HepG2 (cell line): Measurements from ENCODE around the gene DDRGK1. TPM values are rescaled to one million over a fixed set of nuclear protein-coding genes. Genes with fewer than 3 reads are reported as not detected.

Experiments used
- AHR ChIP-seq: IDR thresholded peaks from 2 replicates; pipeline ENCODE4 v1.6.1; 2018; ENCODE audit warnings: missing genetic modification reagents, missing compliant biosample characterization
- CBX1 ChIP-seq: IDR thresholded peaks from one replicate; pipeline ENCODE4 v1.6.1; 2016; ENCODE audit warnings: antibody characterized with exemption, low read depth
- CREB1 ChIP-seq, 2 experiments: fragments of 450-650 bp in 1 of 2; IDR thresholded peaks; 2 replicates each; pipeline ENCODE4 v1.6.1; 2016 to 2017; ENCODE audit warnings: control low read depth in 1 of 2, mild to moderate bottlenecking in 1 of 2, missing compliant biosample characterization in 1 of 2, missing genetic modification characterization in 1 of 2
- FIP1L1 ChIP-seq: fragments of 200-400 bp; formaldehyde crosslinking; IDR thresholded peaks from 2 replicates; pipeline ENCODE4 v1.6.1; 2018; ENCODE audit warnings: low read depth, mild to moderate bottlenecking, low read length, moderate library complexity, borderline replicate concordance; ENCODE audit not compliant: insufficient read depth
- PCBP2 ChIP-seq: fragments of 200-400 bp; formaldehyde crosslinking; optimal IDR thresholded peaks from 2 replicates; pipeline ENCODE3; 2018; ENCODE audit warnings: low read length, low read depth; ENCODE audit not compliant: poor library complexity, severe bottlenecking
- SALL1 ChIP-seq: sonication (generic); formaldehyde crosslinking; IDR thresholded peaks from 2 replicates; pipeline ENCODE4 v1.8.0; 2022; ENCODE audit warnings: mild to moderate bottlenecking, missing genetic modification reagents
- TOPORS ChIP-seq: sonication (generic); formaldehyde crosslinking; IDR thresholded peaks from 2 replicates; pipeline ENCODE4 v1.8.0; 2023; ENCODE audit warnings: mild to moderate bottlenecking, missing genetic modification reagents
- ZNF143 ChIP-seq: sonication (generic); formaldehyde crosslinking; IDR thresholded peaks from 2 replicates; pipeline ENCODE4 v1.4.0; 2020; ENCODE audit warnings: missing genetic modification reagents
- ZNF260 ChIP-seq: sonication (generic); formaldehyde crosslinking; IDR thresholded peaks from 2 replicates; pipeline ENCODE4 v1.4.0; 2020; ENCODE audit warnings: missing genetic modification reagents, low read depth, mild to moderate bottlenecking, borderline replicate concordance
- ZNF572 ChIP-seq: sonication (generic); formaldehyde crosslinking; IDR thresholded peaks from 2 replicates; pipeline ENCODE4 v1.5.1; 2020; ENCODE audit warnings: mild to moderate bottlenecking, missing genetic modification reagents
- polyA plus RNA-seq, 8 experiments: library from polyadenylated mRNA; depleted of rRNA in 3 of 8; stranded (reverse) in 7 of 8; unstranded in 1 of 8; fragments of >200 nt; fragmentation: Illumina TruSeq in 4 of 8; extraction: Trizol in 4 of 8; gene quantifications; 2 replicates each; pipeline versions ENCODE4 v1.2.1 to v1.2.3, GENCODE V29; 2011 to 2016; ENCODE audit warnings: low read depth in 4 of 8, missing spikeins in 1 of 8, mixed read lengths in 1 of 8; ENCODE audit not compliant: insufficient read depth in 1 of 8
- total RNA-seq, 5 experiments: library from RNA; depleted of rRNA; stranded (reverse); fragments of >200 nt; fragmentation: Illumina TruSeq; extraction: Trizol; gene quantifications; 2 replicates each; pipeline ENCODE4 v1.2.3, GENCODE V29; 2016; ENCODE audit warnings: low read depth in 1 of 5
- TF ChIP-seq, protein P1 (sequence below): sonication (generic); formaldehyde crosslinking; IDR thresholded peaks from 2 replicates; pipeline ENCODE4 v1.5.1; 2020; ENCODE audit warnings: mild to moderate bottlenecking, missing genetic modification reagents
- TF ChIP-seq, protein P2 (sequence below): sonication (generic); formaldehyde crosslinking; IDR thresholded peaks from 2 replicates; pipeline ENCODE4 v1.5.0; 2020; ENCODE audit warnings: missing genetic modification reagents
- TF ChIP-seq, protein P3 (sequence below): sonication (generic); formaldehyde crosslinking; IDR thresholded peaks from 2 replicates; pipeline ENCODE4 v1.5.1; 2020; ENCODE audit warnings: mild to moderate bottlenecking, missing genetic modification reagents, moderate library complexity
- TF ChIP-seq, protein P4 (sequence below): fragments of 450-650 bp; IDR thresholded peaks from 2 replicates; pipeline ENCODE4 v1.6.1; 2016
- TF ChIP-seq, protein P5 (sequence below): IDR thresholded peaks from 2 replicates; pipeline ENCODE4 v1.6.1; 2012; ENCODE audit warnings: low read length, improper control_type of control experiment

The DDRGK1 gene
- total and polyA plus RNA-seq, 2 of the 13 experiments (the other 11 are each of a cell fraction or from before 2014, with no cell fraction given): 96.7 to 149 TPM

DNA sequence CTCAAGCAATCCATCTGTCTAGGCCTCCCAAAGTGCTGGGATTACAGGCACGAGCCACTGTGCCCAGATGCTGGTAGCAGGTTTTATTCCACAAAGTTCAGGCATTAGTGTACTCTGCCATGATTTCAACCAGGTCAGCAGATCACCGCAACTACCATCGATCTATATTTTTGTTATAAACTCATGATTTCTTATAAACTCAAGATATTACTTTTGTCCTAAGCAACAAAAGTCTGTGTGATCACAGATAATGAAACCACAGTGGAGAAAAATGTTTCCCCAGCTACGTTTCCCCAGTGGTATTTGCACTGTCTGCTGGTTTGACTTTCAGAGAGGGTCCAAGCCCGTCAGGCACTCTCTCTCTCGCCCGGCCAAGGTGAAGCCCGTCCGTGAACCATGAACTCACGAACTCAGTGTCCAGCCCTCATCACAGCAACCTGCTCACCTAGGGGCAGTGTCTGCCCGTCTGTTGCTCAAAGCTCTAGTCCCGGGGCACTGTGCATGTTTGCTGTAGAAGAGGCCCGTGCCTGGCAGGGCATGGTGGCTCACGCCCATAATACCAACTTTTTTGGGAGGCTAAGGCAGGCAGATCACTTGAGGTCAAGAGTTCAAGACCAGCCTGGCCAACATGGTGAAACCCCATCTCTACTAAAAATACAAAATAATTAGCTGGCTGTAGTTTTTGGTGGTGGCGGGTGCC lies 27.6 kb upstream of the DDRGK1 start (continued):
- TF ChIP-seq, protein P1, sequence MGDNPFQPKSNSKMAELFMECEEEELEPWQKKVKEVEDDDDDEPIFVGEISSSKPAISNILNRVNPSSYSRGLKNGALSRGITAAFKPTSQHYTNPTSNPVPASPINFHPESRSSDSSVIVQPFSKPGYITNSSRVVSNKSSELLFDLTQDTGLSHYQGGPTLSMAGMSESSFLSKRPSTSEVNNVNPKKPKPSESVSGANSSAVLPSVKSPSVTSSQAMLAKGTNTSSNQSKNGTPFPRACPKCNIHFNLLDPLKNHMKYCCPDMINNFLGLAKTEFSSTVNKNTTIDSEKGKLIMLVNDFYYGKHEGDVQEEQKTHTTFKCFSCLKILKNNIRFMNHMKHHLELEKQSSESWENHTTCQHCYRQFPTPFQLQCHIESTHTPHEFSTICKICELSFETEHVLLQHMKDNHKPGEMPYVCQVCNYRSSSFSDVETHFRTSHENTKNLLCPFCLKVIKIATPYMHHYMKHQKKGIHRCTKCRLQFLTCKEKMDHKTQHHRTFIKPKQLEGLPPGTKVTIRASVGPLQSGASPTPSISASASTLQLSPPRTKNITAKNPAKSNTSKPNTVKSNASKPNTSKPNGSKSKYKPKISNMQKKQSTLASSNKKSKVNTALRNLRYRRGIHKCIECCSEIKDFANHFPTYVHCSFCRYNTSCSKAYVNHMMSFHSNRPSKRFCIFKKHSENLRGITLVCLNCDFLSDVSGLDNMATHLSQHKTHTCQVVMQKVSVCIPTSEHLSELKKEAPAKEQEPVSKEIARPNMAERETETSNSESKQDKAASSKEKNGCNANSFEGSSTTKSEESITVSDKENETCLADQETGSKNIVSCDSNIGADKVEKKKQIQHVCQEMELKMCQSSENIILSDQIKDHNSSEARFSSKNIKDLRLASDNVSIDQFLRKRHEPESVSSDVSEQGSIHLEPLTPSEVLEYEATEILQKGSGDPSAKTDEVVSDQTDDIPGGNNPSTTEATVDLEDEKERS (CRISPR knock-in tag): peak; percentile 98; the same call in 1 of the 2 replicates
- TF ChIP-seq, protein P2, sequence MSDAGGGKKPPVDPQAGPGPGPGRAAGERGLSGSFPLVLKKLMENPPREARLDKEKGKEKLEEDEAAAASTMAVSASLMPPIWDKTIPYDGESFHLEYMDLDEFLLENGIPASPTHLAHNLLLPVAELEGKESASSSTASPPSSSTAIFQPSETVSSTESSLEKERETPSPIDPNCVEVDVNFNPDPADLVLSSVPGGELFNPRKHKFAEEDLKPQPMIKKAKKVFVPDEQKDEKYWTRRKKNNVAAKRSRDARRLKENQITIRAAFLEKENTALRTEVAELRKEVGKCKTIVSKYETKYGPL (CRISPR knock-in tag): no peak
- no peak for TF ChIP-seq PCBP2
- TF ChIP-seq ZNF143 (CRISPR knock-in tag): no peak; the same call in 1 of the 2 replicates
- TF ChIP-seq SALL1 (CRISPR knock-in tag): peak; percentile 97
- TF ChIP-seq ZNF260: no peak
- TF ChIP-seq, protein P3, sequence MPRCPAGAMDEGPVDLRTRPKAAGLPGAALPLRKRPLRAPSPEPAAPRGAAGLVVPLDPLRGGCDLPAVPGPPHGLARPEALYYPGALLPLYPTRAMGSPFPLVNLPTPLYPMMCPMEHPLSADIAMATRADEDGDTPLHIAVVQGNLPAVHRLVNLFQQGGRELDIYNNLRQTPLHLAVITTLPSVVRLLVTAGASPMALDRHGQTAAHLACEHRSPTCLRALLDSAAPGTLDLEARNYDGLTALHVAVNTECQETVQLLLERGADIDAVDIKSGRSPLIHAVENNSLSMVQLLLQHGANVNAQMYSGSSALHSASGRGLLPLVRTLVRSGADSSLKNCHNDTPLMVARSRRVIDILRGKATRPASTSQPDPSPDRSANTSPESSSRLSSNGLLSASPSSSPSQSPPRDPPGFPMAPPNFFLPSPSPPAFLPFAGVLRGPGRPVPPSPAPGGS (CRISPR knock-in tag): peak; percentile 63
- peak; percentile 41 for TF ChIP-seq CBX1
- TF ChIP-seq AHR: peak; percentile 22; the same call in 1 of the 2 replicates
- no peak for TF ChIP-seq FIP1L1
- TF ChIP-seq, protein P4, sequence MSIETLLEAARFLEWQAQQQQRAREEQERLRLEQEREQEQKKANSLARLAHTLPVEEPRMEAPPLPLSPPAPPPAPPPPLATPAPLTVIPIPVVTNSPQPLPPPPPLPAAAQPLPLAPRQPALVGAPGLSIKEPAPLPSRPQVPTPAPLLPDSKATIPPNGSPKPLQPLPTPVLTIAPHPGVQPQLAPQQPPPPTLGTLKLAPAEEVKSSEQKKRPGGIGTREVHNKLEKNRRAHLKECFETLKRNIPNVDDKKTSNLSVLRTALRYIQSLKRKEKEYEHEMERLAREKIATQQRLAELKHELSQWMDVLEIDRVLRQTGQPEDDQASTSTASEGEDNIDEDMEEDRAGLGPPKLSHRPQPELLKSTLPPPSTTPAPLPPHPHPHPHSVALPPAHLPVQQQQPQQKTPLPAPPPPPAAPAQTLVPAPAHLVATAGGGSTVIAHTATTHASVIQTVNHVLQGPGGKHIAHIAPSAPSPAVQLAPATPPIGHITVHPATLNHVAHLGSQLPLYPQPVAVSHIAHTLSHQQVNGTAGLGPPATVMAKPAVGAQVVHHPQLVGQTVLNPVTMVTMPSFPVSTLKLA: no peak
- TF ChIP-seq, protein P5, sequence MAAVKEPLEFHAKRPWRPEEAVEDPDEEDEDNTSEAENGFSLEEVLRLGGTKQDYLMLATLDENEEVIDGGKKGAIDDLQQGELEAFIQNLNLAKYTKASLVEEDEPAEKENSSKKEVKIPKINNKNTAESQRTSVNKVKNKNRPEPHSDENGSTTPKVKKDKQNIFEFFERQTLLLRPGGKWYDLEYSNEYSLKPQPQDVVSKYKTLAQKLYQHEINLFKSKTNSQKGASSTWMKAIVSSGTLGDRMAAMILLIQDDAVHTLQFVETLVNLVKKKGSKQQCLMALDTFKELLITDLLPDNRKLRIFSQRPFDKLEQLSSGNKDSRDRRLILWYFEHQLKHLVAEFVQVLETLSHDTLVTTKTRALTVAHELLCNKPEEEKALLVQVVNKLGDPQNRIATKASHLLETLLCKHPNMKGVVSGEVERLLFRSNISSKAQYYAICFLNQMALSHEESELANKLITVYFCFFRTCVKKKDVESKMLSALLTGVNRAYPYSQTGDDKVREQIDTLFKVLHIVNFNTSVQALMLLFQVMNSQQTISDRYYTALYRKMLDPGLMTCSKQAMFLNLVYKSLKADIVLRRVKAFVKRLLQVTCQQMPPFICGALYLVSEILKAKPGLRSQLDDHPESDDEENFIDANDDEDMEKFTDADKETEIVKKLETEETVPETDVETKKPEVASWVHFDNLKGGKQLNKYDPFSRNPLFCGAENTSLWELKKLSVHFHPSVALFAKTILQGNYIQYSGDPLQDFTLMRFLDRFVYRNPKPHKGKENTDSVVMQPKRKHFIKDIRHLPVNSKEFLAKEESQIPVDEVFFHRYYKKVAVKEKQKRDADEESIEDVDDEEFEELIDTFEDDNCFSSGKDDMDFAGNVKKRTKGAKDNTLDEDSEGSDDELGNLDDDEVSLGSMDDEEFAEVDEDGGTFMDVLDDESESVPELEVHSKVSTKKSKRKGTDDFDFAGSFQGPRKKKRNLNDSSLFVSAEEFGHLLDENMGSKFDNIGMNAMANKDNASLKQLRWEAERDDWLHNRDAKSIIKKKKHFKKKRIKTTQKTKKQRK: no peak
- TF ChIP-seq TOPORS: peak; percentile 51; the same call in 1 of the 2 replicates
- no peak; the same call in 1 of the 2 replicates for TF ChIP-seq ZNF572
- no peak for TF ChIP-seq CREB1 (IDR thresholded peaks at IDR 0.05)
- no peak for TF ChIP-seq CREB1 (CRISPR knock-in tag; IDR thresholded peaks at IDR 0.05)
